HepG2 (cell line): ENCODE results near the gene EPB41L2. TPM values are rescaled to one million over a fixed set of nuclear protein-coding genes. Genes with fewer than 3 reads are reported as not detected.

ENCODE experiments used
- ARNT ChIP-seq: fragments of 450-650 bp; IDR thresholded peaks from 2 replicates; pipeline ENCODE4 v1.6.1; 2017
- GRHL1 ChIP-seq: sonication (generic); formaldehyde crosslinking; conservative IDR thresholded peaks from 2 replicates; pipeline ENCODE4 v1.8.0; 2022; ENCODE audit warnings: missing genetic modification reagents
- MBD4 ChIP-seq: IDR thresholded peaks from 2 replicates; pipeline ENCODE4 v1.6.1; 2012; ENCODE audit warnings: low read length, inconsistent platforms, borderline replicate concordance
- MXD4 ChIP-seq: IDR thresholded peaks from 2 replicates; pipeline ENCODE4 v1.6.1; 2016; ENCODE audit warnings: mild to moderate bottlenecking, missing biosample characterization, missing genetic modification reagents
- NCOA1 ChIP-seq: sonication (generic); formaldehyde crosslinking; IDR thresholded peaks from 2 replicates; pipeline ENCODE4 v1.9.0; 2021; ENCODE audit warnings: missing genetic modification reagents
- NFATC3 ChIP-seq: sonication (generic); formaldehyde crosslinking; IDR thresholded peaks from 2 replicates; pipeline ENCODE4 v1.5.1; 2020; ENCODE audit warnings: mild to moderate bottlenecking, missing genetic modification reagents
- NONO ChIP-seq, 2 experiments: fragments of 450-650 bp in 1 of 2; sonication (generic) in 1 of 2; formaldehyde crosslinking in 1 of 2; IDR thresholded peaks in 1 of 2; conservative IDR thresholded peaks in 1 of 2; 2 replicates each; pipeline versions ENCODE4 v1.6.1 to v1.8.0; 2017 to 2022; ENCODE audit warnings: mild to moderate bottlenecking in 1 of 2, missing genetic modification reagents in 1 of 2, moderate library complexity in 1 of 2
- RFX5 ChIP-seq: IDR thresholded peaks from 2 replicates; pipeline ENCODE4 v1.6.1; 2011; ENCODE audit warnings: low read depth, low read length, improper control_type of control experiment
- RORA ChIP-seq: sonication (generic); formaldehyde crosslinking; IDR thresholded peaks from 2 replicates; pipeline ENCODE4 v1.5.0; 2020; ENCODE audit warnings: mild to moderate bottlenecking, missing genetic modification reagents, moderate library complexity
- SOX6 ChIP-seq, 2 experiments: fragments of 450-650 bp in 1 of 2; sonication (generic) in 1 of 2; formaldehyde crosslinking in 1 of 2; IDR thresholded peaks; 2 replicates each; pipeline versions ENCODE4 v1.4.0 to v1.6.1; 2017 to 2020; ENCODE audit warnings: antibody characterized with exemption in 1 of 2, mild to moderate bottlenecking in 1 of 2, missing genetic modification reagents in 1 of 2
- SPEN ChIP-seq: sonication (generic); formaldehyde crosslinking; IDR thresholded peaks from 2 replicates; pipeline ENCODE4 v1.5.1; 2020; ENCODE audit warnings: low read depth, mild to moderate bottlenecking, missing genetic modification reagents
- ZBTB26 ChIP-seq: IDR thresholded peaks from 2 replicates; pipeline ENCODE4 v1.6.1; 2016; ENCODE audit warnings: missing compliant biosample characterization, missing genetic modification reagents, borderline replicate concordance
- ZKSCAN5 ChIP-seq: sonication (generic); formaldehyde crosslinking; IDR thresholded peaks from 2 replicates; pipeline ENCODE4 v1.5.1; 2020; ENCODE audit warnings: mild to moderate bottlenecking, missing genetic modification reagents
- ZNF563 ChIP-seq: sonication (generic); formaldehyde crosslinking; IDR thresholded peaks from 2 replicates; pipeline ENCODE4 v1.8.0; 2022; ENCODE audit warnings: mild to moderate bottlenecking, moderate library complexity, missing genetic modification reagents
- ZNF607 ChIP-seq: sonication (generic); formaldehyde crosslinking; IDR thresholded peaks from 2 replicates; pipeline ENCODE4 v1.5.1; 2020; ENCODE audit warnings: missing genetic modification reagents, mild to moderate bottlenecking, borderline replicate concordance
- ZNF674 ChIP-seq: sonication (generic); formaldehyde crosslinking; IDR thresholded peaks from 2 replicates; pipeline ENCODE4 v1.5.0; 2020; ENCODE audit warnings: low read depth, mild to moderate bottlenecking, missing genetic modification reagents
- polyA plus RNA-seq, 8 experiments: library from polyadenylated mRNA; depleted of rRNA in 3 of 8; stranded (reverse) in 7 of 8; unstranded in 1 of 8; fragments of >200 nt; fragmentation: Illumina TruSeq in 4 of 8; extraction: Trizol in 4 of 8; gene quantifications; 2 replicates each; pipeline versions ENCODE4 v1.2.1 to v1.2.3, GENCODE V29; 2011 to 2016; ENCODE audit warnings: low read depth in 4 of 8, missing spikeins in 1 of 8, mixed read lengths in 1 of 8; ENCODE audit not compliant: insufficient read depth in 1 of 8
- total RNA-seq, 5 experiments: library from RNA; depleted of rRNA; stranded (reverse); fragments of >200 nt; fragmentation: Illumina TruSeq; extraction: Trizol; gene quantifications; 2 replicates each; pipeline ENCODE4 v1.2.3, GENCODE V29; 2016; ENCODE audit warnings: low read depth in 1 of 5
- TF ChIP-seq, protein P1 (sequence below): IDR thresholded peaks from 2 replicates; pipeline ENCODE4 v1.6.1; 2012; ENCODE audit warnings: low read length, improper control_type of control experiment
- TF ChIP-seq, protein P2 (sequence below): IDR thresholded peaks from 2 replicates; pipeline ENCODE4 v1.6.1; 2016; ENCODE audit warnings: missing compliant biosample characterization, missing genetic modification reagents, borderline replicate concordance
- TF ChIP-seq, protein P3 (sequence below): sonication (generic); formaldehyde crosslinking; IDR thresholded peaks from 2 replicates; pipeline ENCODE4 v1.4.0; 2020; ENCODE audit warnings: mild to moderate bottlenecking, low read depth, missing genetic modification reagents

Gene EPB41L2
- total and polyA plus RNA-seq, 2 of the 13 experiments (the other 11 are each of a cell fraction or from before 2014, with no cell fraction given): 41.7 to 56.4 TPM

DNA sequence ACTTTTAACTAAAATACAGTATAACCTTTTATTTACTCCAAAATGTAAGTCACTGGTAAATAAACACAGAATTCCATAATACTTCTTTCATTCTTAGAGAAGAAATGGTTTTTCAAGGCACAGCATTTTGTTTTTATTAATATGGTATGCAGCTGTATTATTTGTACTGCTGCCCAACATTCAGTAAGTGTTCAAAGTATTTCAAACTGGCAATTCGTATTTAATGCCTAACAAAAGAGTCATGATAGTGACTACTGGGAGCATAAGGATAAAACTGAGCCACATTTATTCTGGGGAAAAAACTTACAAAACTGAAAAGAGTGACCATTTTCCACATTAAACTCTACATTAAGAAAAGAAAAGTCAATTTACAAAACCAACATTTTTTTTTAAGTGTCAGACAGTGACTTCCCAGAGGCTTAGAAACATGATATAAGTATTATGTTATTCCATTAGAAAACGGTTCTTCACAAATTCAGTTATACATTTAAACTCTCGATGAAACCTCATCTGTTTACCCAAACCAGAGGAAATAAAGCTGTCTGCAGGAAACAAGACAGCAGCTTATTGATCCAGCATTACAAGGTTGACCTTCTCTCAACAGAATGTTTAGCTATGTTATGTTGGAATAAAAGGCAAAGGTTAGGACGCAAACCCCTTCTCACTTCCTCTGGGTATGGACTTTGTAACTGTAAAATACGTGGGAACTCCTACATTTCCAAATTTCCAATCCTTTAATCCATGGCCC, 24.3 kb downstream of the EPB41L2 start (continued):
- TF ChIP-seq, protein P1, sequence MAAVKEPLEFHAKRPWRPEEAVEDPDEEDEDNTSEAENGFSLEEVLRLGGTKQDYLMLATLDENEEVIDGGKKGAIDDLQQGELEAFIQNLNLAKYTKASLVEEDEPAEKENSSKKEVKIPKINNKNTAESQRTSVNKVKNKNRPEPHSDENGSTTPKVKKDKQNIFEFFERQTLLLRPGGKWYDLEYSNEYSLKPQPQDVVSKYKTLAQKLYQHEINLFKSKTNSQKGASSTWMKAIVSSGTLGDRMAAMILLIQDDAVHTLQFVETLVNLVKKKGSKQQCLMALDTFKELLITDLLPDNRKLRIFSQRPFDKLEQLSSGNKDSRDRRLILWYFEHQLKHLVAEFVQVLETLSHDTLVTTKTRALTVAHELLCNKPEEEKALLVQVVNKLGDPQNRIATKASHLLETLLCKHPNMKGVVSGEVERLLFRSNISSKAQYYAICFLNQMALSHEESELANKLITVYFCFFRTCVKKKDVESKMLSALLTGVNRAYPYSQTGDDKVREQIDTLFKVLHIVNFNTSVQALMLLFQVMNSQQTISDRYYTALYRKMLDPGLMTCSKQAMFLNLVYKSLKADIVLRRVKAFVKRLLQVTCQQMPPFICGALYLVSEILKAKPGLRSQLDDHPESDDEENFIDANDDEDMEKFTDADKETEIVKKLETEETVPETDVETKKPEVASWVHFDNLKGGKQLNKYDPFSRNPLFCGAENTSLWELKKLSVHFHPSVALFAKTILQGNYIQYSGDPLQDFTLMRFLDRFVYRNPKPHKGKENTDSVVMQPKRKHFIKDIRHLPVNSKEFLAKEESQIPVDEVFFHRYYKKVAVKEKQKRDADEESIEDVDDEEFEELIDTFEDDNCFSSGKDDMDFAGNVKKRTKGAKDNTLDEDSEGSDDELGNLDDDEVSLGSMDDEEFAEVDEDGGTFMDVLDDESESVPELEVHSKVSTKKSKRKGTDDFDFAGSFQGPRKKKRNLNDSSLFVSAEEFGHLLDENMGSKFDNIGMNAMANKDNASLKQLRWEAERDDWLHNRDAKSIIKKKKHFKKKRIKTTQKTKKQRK: no peak
- TF ChIP-seq NCOA1 (CRISPR knock-in tag) (0 out of 2 replicates have a peak, but pooled peaks have one; percentile 73), RFX5 (no peak), ARNT (no peak), ZNF607 (CRISPR knock-in tag) (no peak), NONO (IDR thresholded peaks at IDR 0.05) (no peak), NONO (CRISPR knock-in tag; conservative IDR thresholded peaks at IDR 0.05) (peak; percentile 81), ZNF563 (CRISPR knock-in tag) (no peak), NFATC3 (CRISPR knock-in tag) (no peak), RORA (CRISPR knock-in tag) (no peak), SPEN (CRISPR knock-in tag) (peak; percentile 72; the same call in 1 of the 2 replicates), SOX6 (IDR thresholded peaks at IDR 0.05) (no peak), SOX6 (CRISPR knock-in tag; IDR thresholded peaks at IDR 0.05) (peak; percentile 96), GRHL1 (CRISPR knock-in tag) (no peak), ZBTB26 (CRISPR knock-in tag) (no peak), MBD4 (peak; percentile 99), ZNF674 (no peak), ZKSCAN5 (CRISPR knock-in tag) (peak; percentile 95), MXD4 (CRISPR knock-in tag) (peak; percentile 57)
- TF ChIP-seq, protein P2, sequence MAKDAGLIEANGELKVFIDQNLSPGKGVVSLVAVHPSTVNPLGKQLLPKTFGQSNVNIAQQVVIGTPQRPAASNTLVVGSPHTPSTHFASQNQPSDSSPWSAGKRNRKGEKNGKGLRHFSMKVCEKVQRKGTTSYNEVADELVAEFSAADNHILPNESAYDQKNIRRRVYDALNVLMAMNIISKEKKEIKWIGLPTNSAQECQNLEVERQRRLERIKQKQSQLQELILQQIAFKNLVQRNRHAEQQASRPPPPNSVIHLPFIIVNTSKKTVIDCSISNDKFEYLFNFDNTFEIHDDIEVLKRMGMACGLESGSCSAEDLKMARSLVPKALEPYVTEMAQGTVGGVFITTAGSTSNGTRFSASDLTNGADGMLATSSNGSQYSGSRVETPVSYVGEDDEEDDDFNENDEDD (CRISPR knock-in tag): peak; percentile 23; the same call in 1 of the 2 replicates
- TF ChIP-seq, protein P3, sequence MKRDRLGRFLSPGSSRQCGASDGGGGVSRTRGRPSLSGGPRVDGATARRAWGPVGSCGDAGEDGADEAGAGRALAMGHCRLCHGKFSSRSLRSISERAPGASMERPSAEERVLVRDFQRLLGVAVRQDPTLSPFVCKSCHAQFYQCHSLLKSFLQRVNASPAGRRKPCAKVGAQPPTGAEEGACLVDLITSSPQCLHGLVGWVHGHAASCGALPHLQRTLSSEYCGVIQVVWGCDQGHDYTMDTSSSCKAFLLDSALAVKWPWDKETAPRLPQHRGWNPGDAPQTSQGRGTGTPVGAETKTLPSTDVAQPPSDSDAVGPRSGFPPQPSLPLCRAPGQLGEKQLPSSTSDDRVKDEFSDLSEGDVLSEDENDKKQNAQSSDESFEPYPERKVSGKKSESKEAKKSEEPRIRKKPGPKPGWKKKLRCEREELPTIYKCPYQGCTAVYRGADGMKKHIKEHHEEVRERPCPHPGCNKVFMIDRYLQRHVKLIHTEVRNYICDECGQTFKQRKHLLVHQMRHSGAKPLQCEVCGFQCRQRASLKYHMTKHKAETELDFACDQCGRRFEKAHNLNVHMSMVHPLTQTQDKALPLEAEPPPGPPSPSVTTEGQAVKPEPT (CRISPR knock-in tag): no peak
